Measurements from ENCODE around the gene AXIN2.

AXIN2 gene

GRCh38 chr17:65564793-65565192 lies 3.3 kb upstream of the AXIN2 start:
- TF ChIP-seq, protein P1, sequence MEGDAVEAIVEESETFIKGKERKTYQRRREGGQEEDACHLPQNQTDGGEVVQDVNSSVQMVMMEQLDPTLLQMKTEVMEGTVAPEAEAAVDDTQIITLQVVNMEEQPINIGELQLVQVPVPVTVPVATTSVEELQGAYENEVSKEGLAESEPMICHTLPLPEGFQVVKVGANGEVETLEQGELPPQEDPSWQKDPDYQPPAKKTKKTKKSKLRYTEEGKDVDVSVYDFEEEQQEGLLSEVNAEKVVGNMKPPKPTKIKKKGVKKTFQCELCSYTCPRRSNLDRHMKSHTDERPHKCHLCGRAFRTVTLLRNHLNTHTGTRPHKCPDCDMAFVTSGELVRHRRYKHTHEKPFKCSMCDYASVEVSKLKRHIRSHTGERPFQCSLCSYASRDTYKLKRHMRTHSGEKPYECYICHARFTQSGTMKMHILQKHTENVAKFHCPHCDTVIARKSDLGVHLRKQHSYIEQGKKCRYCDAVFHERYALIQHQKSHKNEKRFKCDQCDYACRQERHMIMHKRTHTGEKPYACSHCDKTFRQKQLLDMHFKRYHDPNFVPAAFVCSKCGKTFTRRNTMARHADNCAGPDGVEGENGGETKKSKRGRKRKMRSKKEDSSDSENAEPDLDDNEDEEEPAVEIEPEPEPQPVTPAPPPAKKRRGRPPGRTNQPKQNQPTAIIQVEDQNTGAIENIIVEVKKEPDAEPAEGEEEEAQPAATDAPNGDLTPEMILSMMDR (IDR thresholded peaks at IDR 0.05; ENCODE audit: extremely low read depth, missing control alignments), result no peak
- no peak for DNase-seq (ENCODE audit: low spot score)

- no peak for DNase-seq (ENCODE audit: low spot score)
- TF ChIP-seq, protein P1 (IDR thresholded peaks at IDR 0.05; ENCODE audit: extremely low read depth, missing control alignments), result no peak
These were observed 721 bp upstream of the AXIN2 start for GRCh38 chr17:65562206-65562531.

- TF ChIP-seq, protein P1 (IDR thresholded peaks at IDR 0.05; ENCODE audit: extremely low read depth, missing control alignments), result no peak
- peak; percentile 80 for DNase-seq (ENCODE audit: low spot score)
These were observed 608 bp downstream of the AXIN2 start for GRCh38 chr17:65560628-65561451.

DNA sequence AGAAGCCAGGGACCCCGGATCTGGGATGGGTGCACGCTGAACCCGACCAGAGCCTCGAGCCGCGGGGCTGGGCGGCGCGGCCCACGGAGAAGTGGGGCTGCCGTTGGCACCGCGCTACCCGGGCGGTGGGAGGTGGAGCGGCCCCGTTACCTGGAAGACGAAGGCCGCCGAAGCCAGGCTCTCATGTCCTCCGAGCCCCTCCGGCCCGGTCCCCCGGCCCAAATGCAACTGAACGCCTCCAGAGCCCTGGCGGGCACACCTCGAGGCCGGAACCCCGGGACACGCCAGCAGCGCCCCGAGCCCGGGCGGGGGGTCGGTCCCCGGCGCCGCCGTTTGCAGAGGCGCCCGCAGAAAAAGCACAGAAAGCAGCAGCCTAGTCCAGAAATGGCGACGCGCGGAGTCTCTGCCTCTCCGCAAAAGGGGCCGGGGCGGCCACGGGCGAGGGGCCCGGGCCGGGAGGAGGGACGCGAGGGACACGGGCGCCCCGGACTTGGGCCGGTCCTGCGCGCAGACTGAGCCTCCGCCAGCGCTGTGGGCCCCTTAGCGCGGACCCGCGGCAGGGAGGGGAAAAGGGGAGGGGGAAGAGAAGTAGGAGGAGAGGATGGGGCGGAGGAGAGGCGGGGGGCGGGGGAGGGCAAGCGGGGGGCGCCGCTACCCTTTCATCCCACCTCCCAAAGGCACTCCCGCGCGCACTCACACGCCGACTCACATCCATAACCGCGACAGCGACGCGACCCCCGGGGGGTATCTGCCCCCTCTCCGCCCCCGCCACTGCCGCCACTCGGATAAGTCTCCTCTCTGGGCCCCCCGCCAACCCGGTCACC lies 1.4 kb downstream of the AXIN2 start:
- TF ChIP-seq, protein P1 (IDR thresholded peaks at IDR 0.05; ENCODE audit: extremely low read depth, missing control alignments), result no peak
- DNase-seq (ENCODE audit: low spot score), result peak; percentile 62

DNA sequence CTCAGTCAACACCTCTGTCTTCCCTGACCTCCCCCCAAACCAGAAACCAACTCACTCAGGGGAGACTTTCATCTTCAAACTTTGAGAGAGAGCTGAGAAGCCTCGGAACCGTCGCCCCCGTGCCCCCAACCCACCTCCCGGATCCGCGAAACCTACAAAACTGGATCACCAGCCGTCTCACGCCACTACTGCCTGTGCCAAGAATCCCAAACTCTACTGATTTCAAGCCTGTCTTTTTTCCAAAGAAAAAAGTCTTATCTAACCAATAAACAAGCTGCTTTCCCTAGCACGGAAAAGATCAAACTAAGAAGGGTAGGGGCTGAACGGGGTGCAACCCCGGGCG lies 2.0 kb downstream of the AXIN2 start:
- no peak for DNase-seq (ENCODE audit: low spot score)
- TF ChIP-seq, protein P1 (IDR thresholded peaks at IDR 0.05; ENCODE audit: extremely low read depth, missing control alignments), result no peak

DNA sequence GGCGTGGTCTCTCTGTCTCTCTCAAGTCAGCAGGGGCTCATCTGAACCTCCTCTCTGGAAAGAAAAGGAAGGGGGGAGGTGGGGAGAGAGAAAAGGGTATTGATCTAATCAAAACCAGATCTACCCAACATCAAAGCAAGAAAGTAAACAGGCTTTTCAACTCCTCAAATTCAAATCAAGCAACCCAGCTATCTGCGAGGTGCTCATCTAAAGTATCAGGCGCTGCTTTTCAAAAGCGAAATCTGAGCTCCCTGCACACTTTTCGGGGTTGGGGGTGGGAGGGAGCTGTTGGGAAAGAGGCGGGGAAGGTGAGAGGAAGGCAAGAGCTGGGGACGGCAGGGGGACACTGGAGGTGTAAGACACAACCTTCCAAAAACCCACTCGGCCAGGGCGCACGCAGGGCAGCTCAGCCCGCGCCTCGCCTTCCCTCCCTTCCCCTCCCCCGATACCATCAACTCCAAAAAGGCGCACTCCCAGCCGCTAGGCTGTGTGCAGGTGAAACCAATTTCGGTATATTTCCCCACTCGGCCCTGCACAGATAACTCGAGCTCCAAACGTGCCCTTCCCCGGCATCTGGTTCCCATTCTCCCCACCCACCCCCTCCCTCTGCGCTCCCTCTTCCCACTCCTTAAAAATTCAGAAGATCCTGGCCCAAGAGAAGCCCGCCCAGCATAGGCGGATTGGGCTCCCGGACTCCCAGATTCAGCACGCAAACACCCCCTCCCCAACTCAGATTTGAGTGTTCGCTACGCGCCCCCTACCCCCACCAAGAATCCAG lies 2.6 kb downstream of the AXIN2 start:
- TF ChIP-seq, protein P1 (IDR thresholded peaks at IDR 0.05; ENCODE audit: extremely low read depth, missing control alignments), result no peak
- DNase-seq (ENCODE audit: low spot score), result no peak

DNA sequence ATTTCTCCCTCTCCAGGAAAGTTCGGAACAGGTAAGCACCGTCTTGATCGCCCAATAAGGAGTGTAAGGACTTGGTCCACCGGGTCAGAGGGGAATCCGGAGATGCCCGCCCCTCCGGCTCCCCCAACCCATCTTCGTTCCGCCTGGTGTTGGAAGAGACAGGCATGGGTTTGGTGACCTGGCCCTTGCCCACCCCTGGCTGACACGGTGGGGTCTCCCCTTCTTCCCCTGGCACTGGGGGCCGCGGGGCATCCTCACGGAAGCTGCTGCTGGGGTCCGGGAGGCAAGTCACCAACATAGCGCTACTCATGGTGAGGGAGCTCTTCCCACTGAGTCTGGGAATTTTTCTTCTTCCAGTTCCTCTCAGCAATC lies 3.2 kb downstream of the AXIN2 start:
- TF ChIP-seq, protein P1 (IDR thresholded peaks at IDR 0.05; ENCODE audit: extremely low read depth, missing control alignments), result no peak
- no peak for DNase-seq (ENCODE audit: low spot score)
